DND-41 (cell line): ENCODE measurements around the gene TMEM127.
"Not testable (repeated sequence)": the region's sequence is repeated elsewhere in the genome, so short reads cannot be mapped to it uniquely, and the experiment has no call there.

Experiments
- ATAC-seq: fragments of 200-7000 bp; cut with Tn5 transposase; 3 replicates; pipeline ENCODE4 v1.9.1; 2021; ENCODE audit warnings: low read depth; ENCODE audit not compliant: insufficient read depth
- DNase-seq: peaks from one replicate; pipeline ENCODE4 v3.0.0-alpha.2; 2020
- H2AFZ ChIP-seq: 2 replicates; pipeline ENCODE4 v1.6.0; 2012; ENCODE audit warnings: low read depth, low read length
- H3K27ac ChIP-seq: 2 replicates; pipeline ENCODE4 v1.5.1; 2012; ENCODE audit warnings: low read length, inconsistent platforms
- H3K27me3 ChIP-seq: fragments of 200-600 bp; sonication (generic); 2 replicates; pipeline ENCODE4 v1.6.0; 2012; ENCODE audit warnings: low read length, mild to moderate bottlenecking, inconsistent platforms; ENCODE audit not compliant: insufficient read depth, poor library complexity
- H3K36me3 ChIP-seq: 2 replicates; pipeline ENCODE4 v1.5.1; 2012; ENCODE audit warnings: low read length, inconsistent platforms; ENCODE audit not compliant: insufficient read depth
- H3K4me1 ChIP-seq: 2 replicates; pipeline ENCODE4 v1.5.1; 2012; ENCODE audit warnings: mild to moderate bottlenecking, low read length; ENCODE audit not compliant: insufficient read depth
- H3K4me2 ChIP-seq: 2 replicates; pipeline ENCODE4 v1.6.0; 2012; ENCODE audit warnings: mild to moderate bottlenecking, moderate library complexity, low read length, inconsistent platforms; ENCODE audit not compliant: insufficient read depth
- H3K4me3 ChIP-seq, 2 experiments: fragments of 200-600 bp in 1 of 2; shearing (Covaris generic) in 1 of 2; 2 replicates each; pipeline ENCODE4 v1.5.1; 2012 to 2016; ENCODE audit warnings: inconsistent platforms in 2 of 2, low read length in 2 of 2, mild to moderate bottlenecking in 2 of 2, low read depth in 1 of 2, moderate library complexity in 1 of 2
- H3K79me2 ChIP-seq: 2 replicates; pipeline ENCODE4 v1.6.0; 2012; ENCODE audit warnings: low read length, inconsistent platforms; ENCODE audit not compliant: insufficient read depth
- H3K9ac ChIP-seq: 2 replicates; pipeline ENCODE4 v1.6.0; 2012; ENCODE audit warnings: low read depth, mild to moderate bottlenecking, inconsistent platforms, low read length, moderate library complexity
- H3K9me3 ChIP-seq: 2 replicates; pipeline ENCODE4 v1.5.1; 2012; ENCODE audit warnings: low read length, moderate library complexity, mild to moderate bottlenecking, inconsistent platforms; ENCODE audit not compliant: insufficient read depth, severe bottlenecking
- H4K20me1 ChIP-seq: 2 replicates; pipeline ENCODE4 v1.6.0; 2012; ENCODE audit warnings: low read length; ENCODE audit not compliant: insufficient read depth
- CTCF ChIP-seq: IDR thresholded peaks from 2 replicates; pipeline ENCODE4 v1.5.1; 2012; ENCODE audit warnings: borderline replicate concordance, low read length, moderate library complexity, mild to moderate bottlenecking; ENCODE audit not compliant: poor library complexity, severe bottlenecking; ENCODE audit errors: extremely low read depth
- EZH2 ChIP-seq: IDR thresholded peaks from 3 replicates; pipeline ENCODE4 v1.6.1; 2012; ENCODE audit warnings: borderline replicate concordance, low read depth, mild to moderate bottlenecking, moderate library complexity, low read length, inconsistent platforms; ENCODE audit not compliant: severe bottlenecking

Gene TMEM127

GRCh38 chr2:96260387-96261260 lies 5.2 kb downstream of the TMEM127 start:
- Histone ChIP-seq H3K4me3 (no peak overlapping the region), H3K36me3 (peaks cover 53% of the 10 kb centered on the region), H3K4me1 (peaks cover 18% of the 10 kb centered on the region), H3K79me2 (peaks cover 82% of the 10 kb centered on the region), H3K27ac (no peak overlapping the region), H3K27me3 (no peaks in the 10 kb centered on the region), H3K4me2 (no peak overlapping the region), H4K20me1 (peaks cover 50% of the 10 kb centered on the region), H3K9me3 (no peaks in the 10 kb centered on the region), H2AFZ (no peak overlapping the region), H3K9ac (no peak overlapping the region)
- ATAC-seq (peak; percentile 29; the same call in 1 of the 3 replicates), DNase-seq (peak; percentile 34)
- TF ChIP-seq CTCF, result peak; percentile 33
- TF ChIP-seq EZH2, result no peak

- H2AFZ ChIP-seq, result no peak overlapping the region
- ATAC-seq (no peak), DNase-seq (no peak)
- H3K36me3 ChIP-seq, result peaks cover 62% of the 10 kb centered on the region
- no peaks in the 10 kb centered on the region for H3K9me3 ChIP-seq
- H3K79me2 ChIP-seq, result peaks cover 71% of the 10 kb centered on the region
- no peak overlapping the region for H3K27ac ChIP-seq
- TF ChIP-seq EZH2 (no peak), CTCF (no peak)
- peaks cover 12% of the 10 kb centered on the region for H3K4me1 ChIP-seq
- H3K4me3 ChIP-seq, result no peak overlapping the region
- H3K4me2 ChIP-seq, result no peak overlapping the region
- H3K9ac ChIP-seq, result no peak overlapping the region
- no peaks in the 10 kb centered on the region for H3K27me3 ChIP-seq
- peaks cover 44% of the 10 kb centered on the region for H4K20me1 ChIP-seq
These were observed 6.3 kb downstream of the TMEM127 start for GRCh38 chr2:96259497-96259921.

GRCh38 chr2:96258166-96259022 lies 7.4 kb downstream of the TMEM127 start:
- TF ChIP-seq EZH2, result no peak
- no peak for TF ChIP-seq CTCF
- Histone ChIP-seq H3K9me3 (no peaks in the 10 kb centered on the region), H3K9ac (no peak overlapping the region), H3K36me3 (peaks cover 65% of the 10 kb centered on the region), H4K20me1 (peaks cover 33% of the 10 kb centered on the region), H2AFZ (no peak overlapping the region), H3K27ac (no peak overlapping the region), H3K4me1 (peaks cover under 1% of the 10 kb centered on the region; the same call in 1 of the 2 replicates), H3K27me3 (no peaks in the 10 kb centered on the region), H3K79me2 (peaks cover 59% of the 10 kb centered on the region), H3K4me3 (no peak overlapping the region), H3K4me2 (no peak overlapping the region)
- DNase-seq, result no peak
- no peak for ATAC-seq

- not testable (repeated sequence) for H3K4me3 ChIP-seq, H2AFZ ChIP-seq, H3K4me1 ChIP-seq, H3K9me3 ChIP-seq, H3K9ac ChIP-seq, H3K27me3 ChIP-seq, ATAC-seq, H3K27ac ChIP-seq, DNase-seq, H3K4me2 ChIP-seq
- Histone ChIP-seq H4K20me1 (peaks cover 33% of the 10 kb centered on the region), H3K79me2 (peaks cover 55% of the 10 kb centered on the region), H3K36me3 (peaks cover 70% of the 10 kb centered on the region)
These were observed 8.1 kb downstream of the TMEM127 start for GRCh38 chr2:96257744-96258143.
